ENCODE results near the gene LOC101059915.
"Not testable (repeated sequence)": the region's sequence is repeated elsewhere in the genome, so short reads cannot be mapped to it uniquely, and the experiment has no call there.

LOC101059915 gene

DNA sequence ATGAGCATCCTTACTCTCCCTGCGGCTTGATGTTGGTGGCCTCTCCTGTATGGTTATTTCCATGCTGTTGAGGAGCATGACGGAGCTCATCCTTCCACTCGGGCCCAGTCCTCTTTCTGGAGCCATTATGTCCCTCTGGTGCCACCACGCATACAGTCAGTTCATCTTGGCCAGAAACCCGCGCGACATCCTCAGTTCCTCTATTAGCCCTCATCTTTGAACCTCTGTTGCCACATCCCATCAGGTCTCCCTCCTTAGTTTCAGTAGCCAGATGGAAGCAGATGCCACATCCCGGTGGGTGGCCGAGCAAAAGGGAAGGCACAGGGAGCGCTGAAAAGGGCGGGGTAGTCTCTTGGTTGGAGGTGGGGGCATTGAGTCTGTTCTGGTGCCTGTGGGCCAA is 4.6 kb downstream of the LOC101059915 start:
- no peak for DNase-seq (ENCODE audit: low read depth in 1 of 2, low spot score in 2 of 2)
- H3K4me3 ChIP-seq, result no peak overlapping the region
- no peaks in the 10 kb centered on the region for H3K36me3 ChIP-seq
- H3K27ac ChIP-seq, result no peak overlapping the region
- H3K4me1 ChIP-seq (replicated peaks), result no peaks in the 10 kb centered on the region
- H3K9me3 ChIP-seq (replicated peaks), result no peaks in the 10 kb centered on the region
- H3K27me3 ChIP-seq (replicated peaks), result no peaks in the 10 kb centered on the region

- not testable (repeated sequence) for H3K36me3 ChIP-seq; H3K4me3 ChIP-seq; H3K4me1 ChIP-seq (replicated peaks); H3K9me3 ChIP-seq (replicated peaks); H3K27ac ChIP-seq; DNase-seq (ENCODE audit: low read depth in 1 of 2, low spot score in 2 of 2); H3K27me3 ChIP-seq (replicated peaks)
Measured at GRCh38 chrX:71675636-71676035, 8.3 kb downstream of the LOC101059915 start.

- H3K4me3 ChIP-seq; H3K36me3 ChIP-seq; H3K4me1 ChIP-seq (replicated peaks); H3K27me3 ChIP-seq (replicated peaks); H3K9me3 ChIP-seq (replicated peaks); H3K27ac ChIP-seq: not testable (repeated sequence)
- peak in 1 of 2 experiments; percentile 18 for DNase-seq (ENCODE audit: low read depth in 1 of 2, low spot score in 2 of 2)
Measured at GRCh38 chrX:71676068-71676795, 8.9 kb downstream of the LOC101059915 start.

- H3K36me3 ChIP-seq; H3K27ac ChIP-seq; H3K9me3 ChIP-seq (replicated peaks); H3K4me1 ChIP-seq (replicated peaks); H3K27me3 ChIP-seq (replicated peaks); DNase-seq (ENCODE audit: low read depth in 1 of 2, low spot score in 2 of 2); H3K4me3 ChIP-seq: not testable (repeated sequence)
Measured at GRCh38 chrX:71677195-71677594, 9.8 kb downstream of the LOC101059915 start.

DNA sequence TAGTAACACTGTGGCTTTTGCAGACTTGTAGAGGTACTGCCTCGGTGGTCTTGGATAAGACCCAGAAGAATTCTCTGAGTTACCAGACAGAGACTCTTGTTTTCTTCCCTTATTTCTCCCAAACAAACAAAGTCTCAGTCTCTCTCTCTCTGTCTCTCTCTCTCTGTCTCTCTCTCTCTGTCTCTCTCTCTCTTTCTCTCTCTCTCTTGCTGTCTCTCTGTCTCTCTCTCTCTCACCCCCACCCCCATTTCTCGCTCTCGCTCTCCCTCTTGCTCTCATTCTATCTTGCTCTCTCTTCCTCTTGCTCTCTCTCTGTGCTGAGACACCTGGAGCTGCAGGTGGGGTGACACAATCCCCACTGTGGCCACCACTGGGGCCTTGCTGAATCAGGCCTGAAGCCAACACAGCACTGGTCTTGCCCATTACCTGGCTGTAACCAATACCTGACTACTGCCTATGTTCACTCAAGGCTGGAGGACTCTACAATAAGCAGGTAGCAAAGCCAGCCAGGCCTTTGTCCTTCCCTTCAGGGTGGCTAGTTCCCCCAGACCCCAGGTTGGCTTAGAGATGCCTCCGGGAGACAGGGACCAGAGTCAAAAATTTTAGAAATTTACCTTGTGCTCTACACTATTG is 12.3 kb downstream of the LOC101059915 start:
- DNase-seq (ENCODE audit: low read depth in 1 of 2, low spot score in 2 of 2), result no peak
- Histone ChIP-seq H3K9me3 (replicated peaks) (no peaks in the 10 kb centered on the region), H3K27me3 (replicated peaks) (no peaks in the 10 kb centered on the region)

GRCh38 chrX:71696641-71697465 is 29.5 kb downstream of the LOC101059915 start:
- not testable (repeated sequence) for H3K36me3 ChIP-seq; H3K4me3 ChIP-seq; H3K4me1 ChIP-seq (replicated peaks); DNase-seq (ENCODE audit: low read depth in 1 of 2, low spot score in 2 of 2); H3K9me3 ChIP-seq (replicated peaks); H3K27me3 ChIP-seq (replicated peaks); H3K27ac ChIP-seq

More for the DNA sequence above, 12.3 kb downstream of the LOC101059915 start:
- Histone ChIP-seq H3K4me1 (replicated peaks) (no peaks in the 10 kb centered on the region), H3K27ac (no peak overlapping the region), H3K4me3 (no peak overlapping the region), H3K36me3 (no peaks in the 10 kb centered on the region)

DNA sequence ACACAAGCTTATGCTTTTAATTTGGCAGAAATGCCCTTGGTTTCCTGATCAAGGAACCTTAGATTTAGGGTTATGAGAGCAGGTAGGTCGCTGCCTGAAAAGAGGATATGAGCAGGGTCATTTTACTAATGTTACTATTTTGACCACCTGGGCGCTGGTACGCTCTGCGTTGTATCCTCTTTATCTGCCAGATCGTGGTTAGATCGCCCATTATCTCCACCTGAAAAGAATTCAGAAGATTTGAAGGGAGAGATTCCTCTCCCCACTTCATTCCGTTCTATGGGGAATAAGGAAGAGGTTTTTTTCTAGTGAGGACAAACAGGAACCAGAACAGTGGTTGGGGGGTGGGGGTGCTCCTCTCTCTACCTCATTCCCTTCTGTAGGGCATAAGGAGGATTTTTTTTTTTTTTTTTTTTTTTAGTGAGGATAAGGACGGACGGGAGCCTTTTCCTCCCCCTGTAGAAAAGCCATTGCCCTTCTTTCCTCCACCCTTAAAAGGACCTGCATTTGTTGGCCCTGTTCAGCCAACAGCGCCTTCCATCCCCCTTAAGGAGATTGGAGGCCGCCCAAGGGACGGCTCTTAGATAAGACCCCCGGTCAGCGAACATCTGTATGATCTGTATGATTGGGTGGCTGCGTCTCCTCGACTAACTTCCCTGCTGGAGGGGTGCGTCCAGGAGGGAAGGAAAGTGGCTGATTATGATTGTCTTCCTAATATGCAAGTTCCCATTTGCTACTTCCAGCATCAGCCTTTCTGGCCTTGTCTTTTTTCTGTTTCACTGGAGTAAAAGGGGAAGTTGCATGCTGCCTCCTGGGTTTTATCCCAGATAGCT is 30.3 kb downstream of the LOC101059915 start:
- H3K4me3 ChIP-seq; H3K9me3 ChIP-seq (replicated peaks); H3K27ac ChIP-seq; H3K4me1 ChIP-seq (replicated peaks); H3K36me3 ChIP-seq; H3K27me3 ChIP-seq (replicated peaks); DNase-seq (ENCODE audit: low read depth in 1 of 2, low spot score in 2 of 2): not testable (repeated sequence)

DNA sequence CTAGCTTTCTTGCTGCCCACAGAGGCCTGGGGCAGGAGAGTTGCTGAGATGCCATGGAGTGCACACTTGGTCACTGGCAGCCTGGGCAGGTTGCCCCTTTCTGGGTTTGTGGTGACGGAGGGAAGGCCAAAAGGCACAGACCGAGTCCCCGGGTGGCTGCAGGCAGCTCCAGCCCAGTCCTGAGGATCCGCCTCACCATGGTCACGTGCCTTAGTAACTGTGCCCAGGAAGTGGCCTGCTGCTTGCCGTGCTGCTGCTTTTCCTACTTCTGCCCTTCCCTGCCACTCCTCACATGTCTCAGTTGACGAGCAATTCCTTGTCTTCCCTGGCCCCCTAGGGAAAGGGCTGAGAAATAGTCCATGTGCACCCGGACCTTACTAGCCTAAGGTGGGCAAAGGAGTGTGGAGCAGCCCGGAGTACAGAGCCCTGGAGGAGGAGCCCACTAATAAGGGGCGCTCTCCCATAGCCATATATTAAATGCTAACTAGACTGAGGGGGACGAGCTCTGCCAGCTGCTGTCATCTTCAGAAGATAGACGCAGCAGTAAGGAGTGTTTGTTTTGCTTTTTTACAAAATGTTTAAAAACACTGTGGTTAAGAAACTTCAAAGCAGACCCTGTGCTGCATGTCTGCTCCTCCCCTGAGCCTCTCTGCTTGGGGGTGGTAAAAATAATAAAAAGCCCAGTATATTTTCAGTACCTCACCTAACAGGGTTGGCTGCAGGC is 31.1 kb downstream of the LOC101059915 start:
- not testable (repeated sequence) for H3K36me3 ChIP-seq; H3K9me3 ChIP-seq (replicated peaks); H3K27me3 ChIP-seq (replicated peaks); H3K27ac ChIP-seq; DNase-seq (ENCODE audit: low read depth in 1 of 2, low spot score in 2 of 2); H3K4me1 ChIP-seq (replicated peaks); H3K4me3 ChIP-seq

- not testable (repeated sequence) for H3K9me3 ChIP-seq (replicated peaks); H3K27me3 ChIP-seq (replicated peaks); H3K4me3 ChIP-seq; H3K4me1 ChIP-seq (replicated peaks); H3K36me3 ChIP-seq; H3K27ac ChIP-seq; DNase-seq (ENCODE audit: low read depth in 1 of 2, low spot score in 2 of 2)
Measured at GRCh38 chrX:71699023-71699344, 31.6 kb downstream of the LOC101059915 start.

GRCh38 chrX:71702853-71703252 is 35.5 kb downstream of the LOC101059915 start:
- H3K36me3 ChIP-seq; H3K27me3 ChIP-seq (replicated peaks); H3K4me1 ChIP-seq (replicated peaks); H3K27ac ChIP-seq; DNase-seq (ENCODE audit: low read depth in 1 of 2, low spot score in 2 of 2); H3K9me3 ChIP-seq (replicated peaks); H3K4me3 ChIP-seq: not testable (repeated sequence)

DNA sequence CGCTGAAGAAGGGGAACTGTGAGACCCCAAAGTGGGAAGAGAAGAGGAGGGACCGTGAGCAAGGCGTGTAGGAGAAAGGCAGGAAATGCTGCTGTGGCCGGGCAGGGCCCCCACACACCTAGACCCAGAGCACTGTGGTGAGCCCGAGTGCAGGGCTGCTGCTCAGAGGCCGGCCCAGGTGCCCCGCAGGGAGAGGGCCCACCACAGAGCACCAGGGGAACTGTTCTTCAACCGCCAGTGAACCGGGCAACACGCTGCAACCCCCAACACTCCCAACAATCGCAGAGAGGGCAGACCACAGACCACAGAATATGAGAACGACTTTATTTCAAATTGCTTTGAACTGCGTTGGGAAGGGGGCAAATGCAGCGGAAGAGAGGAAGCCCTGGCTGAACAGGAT is 46.7 kb downstream of the LOC101059915 start:
- not testable (repeated sequence) for DNase-seq (ENCODE audit: low read depth in 1 of 2, low spot score in 2 of 2); H3K4me3 ChIP-seq; H3K9me3 ChIP-seq (replicated peaks); H3K36me3 ChIP-seq; H3K4me1 ChIP-seq (replicated peaks); H3K27me3 ChIP-seq (replicated peaks); H3K27ac ChIP-seq

DNA sequence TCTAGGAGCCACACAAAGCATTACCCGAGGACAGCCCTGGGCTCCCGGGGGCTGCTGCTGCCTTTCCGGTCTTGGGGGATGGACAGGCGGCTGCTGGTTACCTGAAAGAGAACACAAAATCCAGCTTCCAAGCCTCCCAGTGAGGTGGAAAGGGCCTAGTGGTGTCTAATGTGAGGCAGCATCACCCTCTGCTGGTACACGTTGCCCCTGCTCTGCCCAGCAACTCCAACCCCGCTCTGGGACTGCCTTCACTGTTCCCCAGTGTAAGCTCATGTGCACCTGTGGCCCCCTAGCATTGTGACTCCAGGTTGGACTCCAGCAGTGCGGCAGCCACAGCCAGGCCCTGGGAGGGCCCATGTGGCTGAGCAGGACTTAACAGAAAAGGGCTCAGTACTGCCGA is 48.2 kb downstream of the LOC101059915 start:
- not testable (repeated sequence) for H3K27me3 ChIP-seq (replicated peaks); DNase-seq (ENCODE audit: low read depth in 1 of 2, low spot score in 2 of 2)

GRCh38 chrX:71716323-71716722 is 49.0 kb downstream of the LOC101059915 start:
- not testable (repeated sequence) for H3K36me3 ChIP-seq; H3K9me3 ChIP-seq (replicated peaks); H3K27me3 ChIP-seq (replicated peaks); H3K27ac ChIP-seq; DNase-seq (ENCODE audit: low read depth in 1 of 2, low spot score in 2 of 2); H3K4me3 ChIP-seq; H3K4me1 ChIP-seq (replicated peaks)

More for the DNA sequence above, 48.2 kb downstream of the LOC101059915 start:
- not testable (repeated sequence) for H3K9me3 ChIP-seq (replicated peaks); H3K4me1 ChIP-seq (replicated peaks); H3K4me3 ChIP-seq; H3K27ac ChIP-seq; H3K36me3 ChIP-seq
